ENCODE results near the gene SYT15. TPM values are rescaled to one million over a fixed set of nuclear protein-coding genes. Genes with fewer than 3 reads are reported as not detected.
"Not testable (repeated sequence)": the region's sequence is repeated elsewhere in the genome, so short reads cannot be mapped to it uniquely, and the experiment has no call there.

The SYT15 gene
- total RNA-seq, 1 experiment from 2014 or later = 0.17 TPM

- no peak for DNase-seq (ENCODE audit: low spot score)
These were observed 22.2 kb upstream of the SYT15 start, which contains the start of gene GPRIN2 for GRCh38 chr10:46556515-46557318. Gene GPRIN2 (minus strand): TSS chr10:46556658. CDS start chr10:46550736, 5,922 bp downstream.

- no peak for DNase-seq (ENCODE audit: low spot score)
These were observed 21.4 kb upstream of the SYT15 start for GRCh38 chr10:46557319-46558121.

GRCh38 chr10:46558122-46558391 lies 20.9 kb upstream of the SYT15 start:
- no peak for DNase-seq (ENCODE audit: low spot score)

- no peak for DNase-seq (ENCODE audit: low spot score)
These were observed 20.3 kb upstream of the SYT15 start for GRCh38 chr10:46558392-46559185.

- DNase-seq (ENCODE audit: low spot score) = no peak
These were observed 19.7 kb upstream of the SYT15 start for GRCh38 chr10:46559231-46559671.

- no peak for DNase-seq (ENCODE audit: low spot score)
These were observed 18.5 kb upstream of the SYT15 start for GRCh38 chr10:46560381-46560780.

- no peak for DNase-seq (ENCODE audit: low spot score)
These were observed 18.0 kb upstream of the SYT15 start for GRCh38 chr10:46560952-46561351.

GRCh38 chr10:46565591-46566332 lies 13.2 kb upstream of the SYT15 start:
- peak; percentile 64 for DNase-seq (ENCODE audit: low spot score)

GRCh38 chr10:46567151-46567550 lies 11.8 kb upstream of the SYT15 start:
- DNase-seq (ENCODE audit: low spot score) = not testable (repeated sequence)

- not testable (repeated sequence) for DNase-seq (ENCODE audit: low spot score)
These were observed 8.3 kb upstream of the SYT15 start for GRCh38 chr10:46570655-46571054.

GRCh38 chr10:46572765-46573164 lies 6.2 kb upstream of the SYT15 start:
- DNase-seq (ENCODE audit: low spot score) = not testable (repeated sequence)

- peak; percentile 1 for DNase-seq (ENCODE audit: low spot score)
These were observed 5.6 kb upstream of the SYT15 start for GRCh38 chr10:46573314-46573713.

- peak; percentile 0 for DNase-seq (ENCODE audit: low spot score)
These were observed 5.0 kb upstream of the SYT15 start for GRCh38 chr10:46573884-46574283.

- not testable (repeated sequence) for DNase-seq (ENCODE audit: low spot score)
These were observed 1.1 kb upstream of the SYT15 start for GRCh38 chr10:46577624-46578473.

- DNase-seq (ENCODE audit: low spot score) = not testable (repeated sequence)
These were observed 450 bp downstream of the SYT15 start for GRCh38 chr10:46579378-46579777.

- DNase-seq (ENCODE audit: low spot score) = not testable (repeated sequence)
These were observed 3.1 kb downstream of the SYT15 start for GRCh38 chr10:46581997-46582396.

GRCh38 chr10:46582568-46582967 lies 3.6 kb downstream of the SYT15 start:
- not testable (repeated sequence) for DNase-seq (ENCODE audit: low spot score)

- DNase-seq (ENCODE audit: low spot score) = not testable (repeated sequence)
These were observed 5.3 kb downstream of the SYT15 start for GRCh38 chr10:46584196-46584595.

GRCh38 chr10:46585246-46585645 lies 6.3 kb downstream of the SYT15 start:
- not testable (repeated sequence) for DNase-seq (ENCODE audit: low spot score)

GRCh38 chr10:46587546-46587945 lies 8.6 kb downstream of the SYT15 start:
- not testable (repeated sequence) for DNase-seq (ENCODE audit: low spot score)

All from H4 (cell line).